ENCODE data around the gene UBTD2. TPM values are rescaled to one million over a fixed set of nuclear protein-coding genes. Genes with fewer than 3 reads are reported as not detected.

UBTD2 gene
- total RNA-seq, 4 donors from 2014 or later, result 6.0 to 35.4 (median 19.0) TPM

DNA sequence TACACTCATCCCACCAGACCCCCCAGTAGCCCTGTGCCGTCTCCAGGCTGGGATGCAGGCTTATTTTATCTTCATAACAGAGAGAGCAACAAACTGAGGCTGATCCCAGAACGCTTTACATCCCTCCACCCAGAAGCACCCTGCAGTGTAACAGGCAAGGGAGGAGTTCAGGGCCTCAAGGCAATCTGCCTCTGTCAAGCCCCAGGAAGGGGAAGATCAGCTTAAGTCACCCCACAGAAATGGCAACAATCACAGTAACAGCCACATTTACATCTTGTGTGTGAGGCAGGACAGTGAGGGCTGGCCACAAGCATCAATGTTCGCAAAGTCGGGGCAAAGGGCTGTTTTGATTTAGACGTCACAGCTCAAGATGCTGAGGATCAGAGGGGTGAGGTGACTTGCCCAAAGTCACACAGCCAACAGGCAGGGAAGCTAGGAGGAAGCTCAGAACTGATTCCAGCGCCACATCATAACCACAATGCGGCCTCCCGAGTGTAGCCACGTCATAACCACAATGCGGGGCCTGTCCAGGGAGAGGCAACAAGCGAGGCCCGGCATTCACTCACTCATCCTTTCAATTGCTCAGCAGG lies 109.9 kb downstream of the UBTD2 start:
- H3K27ac ChIP-seq, result peak overlapping the region; percentile 55 to 77 (median 60)
- TF ChIP-seq EP300 (IDR thresholded peaks at IDR 0.05; ENCODE audit: low read depth), result no peak
- TF ChIP-seq POLR2AphosphoS5 (IDR thresholded peaks at IDR 0.05), result no peak
- TF ChIP-seq, protein P1, sequence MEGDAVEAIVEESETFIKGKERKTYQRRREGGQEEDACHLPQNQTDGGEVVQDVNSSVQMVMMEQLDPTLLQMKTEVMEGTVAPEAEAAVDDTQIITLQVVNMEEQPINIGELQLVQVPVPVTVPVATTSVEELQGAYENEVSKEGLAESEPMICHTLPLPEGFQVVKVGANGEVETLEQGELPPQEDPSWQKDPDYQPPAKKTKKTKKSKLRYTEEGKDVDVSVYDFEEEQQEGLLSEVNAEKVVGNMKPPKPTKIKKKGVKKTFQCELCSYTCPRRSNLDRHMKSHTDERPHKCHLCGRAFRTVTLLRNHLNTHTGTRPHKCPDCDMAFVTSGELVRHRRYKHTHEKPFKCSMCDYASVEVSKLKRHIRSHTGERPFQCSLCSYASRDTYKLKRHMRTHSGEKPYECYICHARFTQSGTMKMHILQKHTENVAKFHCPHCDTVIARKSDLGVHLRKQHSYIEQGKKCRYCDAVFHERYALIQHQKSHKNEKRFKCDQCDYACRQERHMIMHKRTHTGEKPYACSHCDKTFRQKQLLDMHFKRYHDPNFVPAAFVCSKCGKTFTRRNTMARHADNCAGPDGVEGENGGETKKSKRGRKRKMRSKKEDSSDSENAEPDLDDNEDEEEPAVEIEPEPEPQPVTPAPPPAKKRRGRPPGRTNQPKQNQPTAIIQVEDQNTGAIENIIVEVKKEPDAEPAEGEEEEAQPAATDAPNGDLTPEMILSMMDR (IDR thresholded peaks at IDR 0.05), result no peak
- no peak for TF ChIP-seq POLR2A (IDR thresholded peaks at IDR 0.05)
- no peaks in the 10 kb centered on the region for H3K9me3 ChIP-seq
- H3K4me1 ChIP-seq, result peaks cover 0 to 25% (median 6%) of the 10 kb centered on the region in 4 donors
- H3K27me3 ChIP-seq, result no peaks in the 10 kb centered on the region
- no peak overlapping the region for H3K4me3 ChIP-seq
- no peak for DNase-seq
- 72% methylated on average over 12 of the region's 12 CpGs; no CpG with 5 or more reads in 1 of the 2 donors for WGBS, 2 donors (ENCODE audit: low coverage in 1 of 2)
- H3K36me3 ChIP-seq, result no peaks in the 10 kb centered on the region
- intact Hi-C loops (cut with DNase I; ENCODE audit: low total_unique reads) (no loop called here), in situ Hi-C loops (cut with MboI; ENCODE audit: low pct_ligation_motif_present in 1 of 4, low pct_unique_long_range_greater_than_20kb in 1 of 4, low sequenced_read_pairs in 3 of 4) (no loop called here)

DNA sequence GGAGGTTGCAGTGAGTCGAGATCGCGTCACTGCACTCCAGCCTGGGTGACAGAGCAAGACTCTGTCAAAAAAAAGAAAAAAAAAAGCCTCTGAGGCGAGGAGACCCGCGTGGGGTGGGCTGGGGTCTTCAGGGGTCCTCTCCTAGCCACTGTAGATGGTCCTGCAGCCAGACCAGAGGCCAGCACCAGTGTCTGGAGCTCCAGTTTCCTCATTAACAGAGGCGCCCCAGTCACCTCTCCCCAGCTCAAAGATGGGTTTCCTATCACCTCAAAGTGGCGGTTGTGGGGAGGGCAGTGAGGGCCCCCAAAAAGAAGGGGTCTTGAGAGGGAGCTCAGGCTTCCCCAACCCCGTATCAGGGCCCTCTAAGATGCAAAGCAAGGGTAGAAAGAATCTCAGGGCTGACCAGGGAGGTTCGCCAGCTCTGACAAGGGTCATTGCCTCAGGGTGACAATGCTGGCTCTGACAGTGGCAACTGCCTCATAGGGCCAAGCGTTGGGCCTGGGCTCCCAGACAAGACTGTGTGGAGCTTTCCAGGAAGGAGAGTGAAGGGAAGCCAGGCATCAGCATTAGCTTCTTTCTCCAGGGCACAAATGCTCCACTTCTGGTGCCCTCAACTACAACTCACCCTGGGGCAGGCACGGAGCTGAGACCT lies 110.5 kb downstream of the UBTD2 start:
- in situ Hi-C loops (cut with MboI; ENCODE audit: low pct_ligation_motif_present in 1 of 4, low pct_unique_long_range_greater_than_20kb in 1 of 4, low sequenced_read_pairs in 3 of 4), result no loop called here
- Histone ChIP-seq H3K4me3 (no peak overlapping the region), H3K36me3 (no peaks in the 10 kb centered on the region), H3K4me1 (peaks cover 0 to 31% (median 7%) of the 10 kb centered on the region in 4 donors), H3K27me3 (no peaks in the 10 kb centered on the region), H3K27ac (peak overlapping the region in 1 of 4 donors; percentile 4), H3K9me3 (no peaks in the 10 kb centered on the region)
- no peak for DNase-seq
- TF ChIP-seq POLR2AphosphoS5 (IDR thresholded peaks at IDR 0.05) (no peak), EP300 (IDR thresholded peaks at IDR 0.05; ENCODE audit: low read depth) (no peak), POLR2A (IDR thresholded peaks at IDR 0.05) (no peak)
- TF ChIP-seq, protein P1 (IDR thresholded peaks at IDR 0.05), result no peak
- intact Hi-C loops (cut with DNase I; ENCODE audit: low total_unique reads), result no loop called here
- 78 to 94% methylated on average over 6 to 12 of the region's 12 CpGs for WGBS, 2 donors (ENCODE audit: low coverage in 1 of 2)

- H3K4me1 ChIP-seq, result peaks cover 0 to 33% (median 9%) of the 10 kb centered on the region in 4 donors
- no peak for DNase-seq
- H3K36me3 ChIP-seq, result no peaks in the 10 kb centered on the region
- no peaks in the 10 kb centered on the region for H3K9me3 ChIP-seq
- TF ChIP-seq, protein P1 (IDR thresholded peaks at IDR 0.05), result no peak
- TF ChIP-seq EP300 (IDR thresholded peaks at IDR 0.05; ENCODE audit: low read depth), result no peak
- TF ChIP-seq POLR2AphosphoS5 (IDR thresholded peaks at IDR 0.05), result no peak
- no peak for TF ChIP-seq POLR2A (IDR thresholded peaks at IDR 0.05)
- no peak overlapping the region for H3K4me3 ChIP-seq
- WGBS, 2 donors (ENCODE audit: low coverage in 1 of 2), result 87 to 90% methylated on average over 3 to 8 of the region's 8 CpGs
- intact Hi-C loops (cut with DNase I; ENCODE audit: low total_unique reads) (no loop called here), in situ Hi-C loops (cut with MboI; ENCODE audit: low pct_ligation_motif_present in 1 of 4, low pct_unique_long_range_greater_than_20kb in 1 of 4, low sequenced_read_pairs in 3 of 4) (no loop called here)
- no peak overlapping the region for H3K27ac ChIP-seq
- no peaks in the 10 kb centered on the region for H3K27me3 ChIP-seq
These were observed 112.4 kb downstream of the UBTD2 start for GRCh38 chr5:172171118-172171517.

DNA sequence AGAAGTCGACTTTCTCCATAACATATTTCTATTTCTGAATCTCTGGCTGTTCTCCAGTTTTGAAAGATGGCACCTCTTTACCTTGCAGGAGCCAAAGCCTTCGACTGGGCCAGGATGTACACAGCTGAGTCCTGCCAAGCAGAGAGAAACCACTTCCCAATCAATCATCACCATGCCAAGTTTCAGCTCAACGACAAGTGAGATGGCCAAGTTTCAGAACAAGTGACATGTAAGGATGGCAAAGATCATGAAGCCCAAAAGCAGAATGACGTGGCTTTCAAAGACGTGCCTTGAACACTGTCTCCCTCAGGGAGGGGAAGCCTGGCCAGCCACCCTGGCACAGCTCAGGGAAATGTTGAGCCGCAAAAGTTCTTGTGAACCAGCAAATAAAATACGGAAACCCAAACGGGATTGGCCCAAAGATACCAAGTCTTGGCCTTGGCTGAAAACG lies 113.3 kb downstream of the UBTD2 start:
- intact Hi-C loops (cut with DNase I; ENCODE audit: low total_unique reads), result no loop called here
- in situ Hi-C loops (cut with MboI; ENCODE audit: low pct_ligation_motif_present in 1 of 4, low pct_unique_long_range_greater_than_20kb in 1 of 4, low sequenced_read_pairs in 3 of 4), result no loop called here
- peaks cover 0 to 24% (median 9%) of the 10 kb centered on the region in 4 donors for H3K4me1 ChIP-seq
- no peak overlapping the region for H3K4me3 ChIP-seq
- H3K36me3 ChIP-seq, result no peaks in the 10 kb centered on the region
- no peaks in the 10 kb centered on the region for H3K27me3 ChIP-seq
- no peak for DNase-seq
- H3K27ac ChIP-seq, result no peak overlapping the region
- TF ChIP-seq, protein P1 (IDR thresholded peaks at IDR 0.05), result no peak
- no peak for TF ChIP-seq EP300 (IDR thresholded peaks at IDR 0.05; ENCODE audit: low read depth)
- no peak for TF ChIP-seq POLR2A (IDR thresholded peaks at IDR 0.05)
- no peak for TF ChIP-seq POLR2AphosphoS5 (IDR thresholded peaks at IDR 0.05)
- 81 to 86% methylated on average over 5 to 9 of the region's 9 CpGs for WGBS, 2 donors (ENCODE audit: low coverage in 1 of 2)
- no peaks in the 10 kb centered on the region for H3K9me3 ChIP-seq

Data from transverse colon (tissue), 4 donors.